ENCODE results near the gene ABCC3. TPM values are rescaled to one million over a fixed set of nuclear protein-coding genes. Genes with fewer than 3 reads are reported as not detected.

ABCC3 gene
- total and polyA plus RNA-seq, 2 of the 8 experiments (the other 6 are each of a cell fraction or from before 2014, with no cell fraction given) = 0.35 to 0.37 TPM

DNA sequence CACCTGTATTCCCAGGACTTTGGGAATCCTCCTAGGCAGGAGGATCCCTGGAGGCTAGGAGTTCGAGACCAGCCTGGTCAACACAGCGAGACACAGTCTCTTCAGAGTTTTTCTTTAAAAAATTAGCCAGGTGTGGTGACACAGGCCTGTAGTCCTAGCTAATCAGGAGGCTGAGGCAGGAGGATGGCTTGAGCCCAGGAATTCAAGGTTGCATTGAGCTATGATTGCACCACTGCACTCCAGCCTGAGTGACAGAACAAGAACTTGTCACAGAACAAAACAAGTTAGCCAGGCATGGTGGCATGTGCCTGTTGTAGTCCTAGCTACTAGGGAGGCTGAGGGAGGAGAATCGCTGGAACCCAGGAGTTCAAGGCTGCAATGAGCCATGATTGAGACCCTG lies 48.3 kb downstream of the ABCC3 start (continued):
- TF ChIP-seq CTBP2 (IDR thresholded peaks at IDR 0.05; ENCODE audit: borderline replicate concordance, insufficient read depth, insufficient read length, low read length) (no peak), SIRT6 (IDR thresholded peaks at IDR 0.05; ENCODE audit: low read length) (no peak), SAP30 (IDR thresholded peaks at IDR 0.05; ENCODE audit: insufficient read depth, insufficient replicate concordance, low read length) (no peak), RNF2 (IDR thresholded peaks at IDR 0.05; ENCODE audit: borderline replicate concordance, low read depth, low read length, missing control alignments, poor library complexity, severe bottlenecking) (no peak)

Measured in H1 (cell line).